ENCODE data around the gene IAPP.

DNA sequence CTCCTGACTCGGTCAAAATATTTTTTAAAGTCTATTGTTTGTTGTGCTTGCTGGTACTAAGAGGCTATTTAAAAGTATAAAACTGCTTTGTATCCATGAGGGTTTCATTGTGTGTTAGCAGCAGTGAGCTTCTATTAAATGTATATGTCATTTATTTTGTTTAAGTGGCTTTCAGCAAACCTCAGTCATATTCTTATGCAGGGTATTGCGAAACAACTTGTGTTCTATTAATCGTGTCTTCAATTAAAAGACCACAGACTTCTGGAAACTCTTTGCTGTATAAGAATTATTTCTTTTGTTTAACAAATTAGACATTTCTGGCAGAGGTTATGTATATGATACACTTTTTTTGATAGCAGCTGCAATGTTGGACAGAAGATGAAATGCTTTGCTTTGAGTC is 6.5 kb downstream of the IAPP start:
- TF ChIP-seq ZNF701 (tag by site-specific recombination; IDR thresholded peaks at IDR 0.05), result no peak
- TF ChIP-seq CTCF (tag by site-specific recombination; IDR thresholded peaks at IDR 0.05), result no peak
- TF ChIP-seq SP7 (tag by site-specific recombination; IDR thresholded peaks at IDR 0.05), result no peak
- no peak for TF ChIP-seq ZNF558 (tag by site-specific recombination; IDR thresholded peaks at IDR 0.05)
- TF ChIP-seq, protein P1, sequence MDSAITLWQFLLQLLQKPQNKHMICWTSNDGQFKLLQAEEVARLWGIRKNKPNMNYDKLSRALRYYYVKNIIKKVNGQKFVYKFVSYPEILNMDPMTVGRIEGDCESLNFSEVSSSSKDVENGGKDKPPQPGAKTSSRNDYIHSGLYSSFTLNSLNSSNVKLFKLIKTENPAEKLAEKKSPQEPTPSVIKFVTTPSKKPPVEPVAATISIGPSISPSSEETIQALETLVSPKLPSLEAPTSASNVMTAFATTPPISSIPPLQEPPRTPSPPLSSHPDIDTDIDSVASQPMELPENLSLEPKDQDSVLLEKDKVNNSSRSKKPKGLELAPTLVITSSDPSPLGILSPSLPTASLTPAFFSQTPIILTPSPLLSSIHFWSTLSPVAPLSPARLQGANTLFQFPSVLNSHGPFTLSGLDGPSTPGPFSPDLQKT (IDR thresholded peaks at IDR 0.05; ENCODE audit: borderline replicate concordance, low read depth, low read length), result no peak
- no peak for TF ChIP-seq ZNF660 (tag by site-specific recombination; IDR thresholded peaks at IDR 0.05)
- no peak for TF ChIP-seq ZBTB20 (tag by site-specific recombination; IDR thresholded peaks at IDR 0.05)
- no peak for TF ChIP-seq PRDM1 (tag by site-specific recombination; IDR thresholded peaks at IDR 0.05)
